Measurements from ENCODE around the gene SLC8A1. TPM values are rescaled to one million over a fixed set of nuclear protein-coding genes. Genes with fewer than 3 reads are reported as not detected.

The SLC8A1 gene
- total and polyA plus RNA-seq, 12 donors = 0.54 to 128 (median 18.5) TPM

DNA sequence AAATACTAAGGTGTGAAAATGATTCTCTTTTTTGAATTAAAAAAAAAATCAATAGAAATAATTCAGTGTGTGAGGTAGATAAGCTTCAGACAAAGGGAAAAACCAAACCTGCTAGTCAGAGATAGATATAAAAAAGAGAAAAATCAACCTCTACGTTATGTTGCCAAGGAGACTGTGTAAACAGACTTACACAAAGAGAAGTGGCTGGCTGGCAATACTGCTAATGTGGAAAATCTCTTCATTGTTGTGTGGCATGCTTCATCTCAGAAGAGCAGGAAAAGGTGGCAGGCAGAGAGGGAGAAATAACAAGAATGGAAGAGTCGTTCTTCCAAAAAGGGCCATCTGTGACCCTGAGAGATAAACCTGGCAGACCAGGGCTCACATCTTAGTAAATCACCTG is 200.8 kb downstream of the SLC8A1 start:
- TF ChIP-seq POLR2A (IDR thresholded peaks at IDR 0.05) = no peak
- TF ChIP-seq, protein P1, sequence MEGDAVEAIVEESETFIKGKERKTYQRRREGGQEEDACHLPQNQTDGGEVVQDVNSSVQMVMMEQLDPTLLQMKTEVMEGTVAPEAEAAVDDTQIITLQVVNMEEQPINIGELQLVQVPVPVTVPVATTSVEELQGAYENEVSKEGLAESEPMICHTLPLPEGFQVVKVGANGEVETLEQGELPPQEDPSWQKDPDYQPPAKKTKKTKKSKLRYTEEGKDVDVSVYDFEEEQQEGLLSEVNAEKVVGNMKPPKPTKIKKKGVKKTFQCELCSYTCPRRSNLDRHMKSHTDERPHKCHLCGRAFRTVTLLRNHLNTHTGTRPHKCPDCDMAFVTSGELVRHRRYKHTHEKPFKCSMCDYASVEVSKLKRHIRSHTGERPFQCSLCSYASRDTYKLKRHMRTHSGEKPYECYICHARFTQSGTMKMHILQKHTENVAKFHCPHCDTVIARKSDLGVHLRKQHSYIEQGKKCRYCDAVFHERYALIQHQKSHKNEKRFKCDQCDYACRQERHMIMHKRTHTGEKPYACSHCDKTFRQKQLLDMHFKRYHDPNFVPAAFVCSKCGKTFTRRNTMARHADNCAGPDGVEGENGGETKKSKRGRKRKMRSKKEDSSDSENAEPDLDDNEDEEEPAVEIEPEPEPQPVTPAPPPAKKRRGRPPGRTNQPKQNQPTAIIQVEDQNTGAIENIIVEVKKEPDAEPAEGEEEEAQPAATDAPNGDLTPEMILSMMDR (IDR thresholded peaks at IDR 0.05) = no peak
- intact Hi-C loops (cut with DNase I) = no loop called here
- WGBS, 4 donors = 50 to 64% (median 60%) methylated on average over 2 of the region's 2 CpGs
- no peaks in the 10 kb centered on the region for H3K27me3 ChIP-seq
- H3K4me1 ChIP-seq (replicated peaks in 1 of 2) = no peaks in the 10 kb centered on the region
- no peak overlapping the region for H3K4me3 ChIP-seq
- no peak for DNase-seq
- no peaks in the 10 kb centered on the region for H3K36me3 ChIP-seq (replicated peaks in 1 of 2)
- H3K27ac ChIP-seq = no peak overlapping the region
- no peaks in the 10 kb centered on the region for H3K9me3 ChIP-seq (replicated peaks in 1 of 3)

DNA sequence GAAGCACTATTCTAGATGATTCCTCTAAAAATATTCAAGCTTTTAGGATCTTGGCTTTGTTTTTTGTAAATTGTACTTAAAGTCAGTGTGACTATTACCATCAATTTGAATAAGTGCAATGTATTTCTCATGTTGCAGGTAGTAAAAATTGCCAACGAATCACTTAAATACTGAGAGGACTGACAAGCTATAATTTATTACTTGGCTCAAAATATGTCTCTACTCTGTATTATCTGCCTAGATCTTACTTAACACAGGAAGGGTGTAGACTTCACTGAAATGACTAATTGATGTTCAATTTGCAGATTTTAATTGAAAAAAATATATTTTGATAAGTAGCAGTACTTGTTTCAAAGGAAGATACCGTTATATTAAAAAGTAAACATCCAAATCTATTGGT is 202.3 kb downstream of the SLC8A1 start:
- Histone ChIP-seq H3K27ac (no peak overlapping the region), H3K4me3 (no peak overlapping the region), H3K9me3 (replicated peaks in 1 of 3) (no peaks in the 10 kb centered on the region), H3K4me1 (replicated peaks in 1 of 2) (no peaks in the 10 kb centered on the region), H3K36me3 (replicated peaks in 1 of 2) (no peaks in the 10 kb centered on the region), H3K27me3 (no peaks in the 10 kb centered on the region)
- WGBS, 4 donors = 61 to 68% (median 63%) methylated on average over 2 of the region's 2 CpGs
- TF ChIP-seq POLR2A (IDR thresholded peaks at IDR 0.05) = no peak
- TF ChIP-seq, protein P1 (IDR thresholded peaks at IDR 0.05) = no peak
- DNase-seq = no peak
- intact Hi-C loops (cut with DNase I) = loop anchor here in 1 of 2 donors (10.0 kb wide), 1 partner anchor 115 kb away; no protein-coding TSS in a partner anchor

- 91 to 100% (median 96%) methylated on average over 1 of the region's 1 CpG for WGBS, 4 donors
- H3K36me3 ChIP-seq (replicated peaks in 1 of 2) = no peaks in the 10 kb centered on the region
- intact Hi-C loops (cut with DNase I) = loop anchor here in 1 of 2 donors (10.0 kb wide), 1 partner anchor 117 kb away; no protein-coding TSS in a partner anchor
- no peaks in the 10 kb centered on the region for H3K4me1 ChIP-seq (replicated peaks in 1 of 2)
- no peaks in the 10 kb centered on the region for H3K9me3 ChIP-seq (replicated peaks in 1 of 3)
- TF ChIP-seq POLR2A (IDR thresholded peaks at IDR 0.05) = no peak
- TF ChIP-seq, protein P1 (IDR thresholded peaks at IDR 0.05) = no peak
- H3K27ac ChIP-seq = no peak overlapping the region
- no peaks in the 10 kb centered on the region for H3K27me3 ChIP-seq
- no peak overlapping the region for H3K4me3 ChIP-seq
- DNase-seq = no peak
Observed at GRCh38 chr2:40248294-40248693, 203.6 kb downstream of the SLC8A1 start.

DNA sequence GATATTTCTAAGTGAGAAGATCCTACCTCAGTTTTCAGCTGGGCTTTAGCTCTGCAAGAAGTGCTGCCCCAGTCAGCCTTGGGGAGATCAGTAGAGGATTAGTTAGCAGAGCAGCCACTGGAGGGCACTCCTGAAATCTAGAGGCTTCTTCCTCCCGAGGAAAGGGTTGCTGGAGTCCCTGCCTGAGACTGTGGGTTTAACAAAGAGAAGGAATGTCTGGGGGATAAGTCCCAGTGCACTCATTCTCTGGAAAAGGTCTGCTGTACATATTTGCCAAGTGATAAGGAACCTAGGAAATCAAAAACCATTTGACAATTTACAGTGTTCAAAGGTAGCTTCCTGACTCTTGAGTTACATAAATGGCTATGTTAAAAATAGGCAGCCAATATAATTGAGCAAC is 207.2 kb downstream of the SLC8A1 start:
- Histone ChIP-seq H3K27me3 (no peaks in the 10 kb centered on the region), H3K4me1 (replicated peaks in 1 of 2) (peaks cover 0 to 11% of the 10 kb centered on the region in 2 donors), H3K27ac (no peak overlapping the region), H3K4me3 (no peak overlapping the region), H3K36me3 (replicated peaks in 1 of 2) (no peaks in the 10 kb centered on the region), H3K9me3 (replicated peaks in 1 of 3) (no peaks in the 10 kb centered on the region)
- DNase-seq = peak; percentile 58 to 82 (median 73)
- 0 to 13% (median 2%) methylated on average over 1 of the region's 1 CpG for WGBS, 4 donors
- intact Hi-C loops (cut with DNase I) = loop anchor here in 1 of 2 donors (10.0 kb wide), 1 partner anchor 120 kb away; no protein-coding TSS in a partner anchor
- TF ChIP-seq, protein P1 (IDR thresholded peaks at IDR 0.05) = peak; percentile 37 to 68 (median 58)
- TF ChIP-seq POLR2A (IDR thresholded peaks at IDR 0.05) = no peak

Measured in adrenal gland (tissue), 12 donors.